Measurements from ENCODE around the gene CNTNAP2. TPM values are rescaled to one million over a fixed set of nuclear protein-coding genes. Genes with fewer than 3 reads are reported as not detected.

The CNTNAP2 gene
- total and polyA plus RNA-seq, 9 of the 15 experiments (the other 6 are each of a cell fraction or from before 2014, with no cell fraction given): 0.04 to 0.62 (median 0.09) TPM; not detected in 4

GRCh38 chr7:147406521-147407135, 1290.0 kb downstream of the CNTNAP2 start (continued):
- no peak for TF ChIP-seq CUX1 (CRISPR knock-in tag; IDR thresholded peaks at IDR 0.05)
- no peak for TF ChIP-seq HNRNPK (IDR thresholded peaks at IDR 0.05; ENCODE audit: low read depth, low read length, poor library complexity, severe bottlenecking)
- TF ChIP-seq ARNT (IDR thresholded peaks at IDR 0.05): no peak
- no peak for TF ChIP-seq ELK3 (CRISPR knock-in tag; IDR thresholded peaks at IDR 0.05)
